ENCODE measurements around the gene QRFP.

DNA sequence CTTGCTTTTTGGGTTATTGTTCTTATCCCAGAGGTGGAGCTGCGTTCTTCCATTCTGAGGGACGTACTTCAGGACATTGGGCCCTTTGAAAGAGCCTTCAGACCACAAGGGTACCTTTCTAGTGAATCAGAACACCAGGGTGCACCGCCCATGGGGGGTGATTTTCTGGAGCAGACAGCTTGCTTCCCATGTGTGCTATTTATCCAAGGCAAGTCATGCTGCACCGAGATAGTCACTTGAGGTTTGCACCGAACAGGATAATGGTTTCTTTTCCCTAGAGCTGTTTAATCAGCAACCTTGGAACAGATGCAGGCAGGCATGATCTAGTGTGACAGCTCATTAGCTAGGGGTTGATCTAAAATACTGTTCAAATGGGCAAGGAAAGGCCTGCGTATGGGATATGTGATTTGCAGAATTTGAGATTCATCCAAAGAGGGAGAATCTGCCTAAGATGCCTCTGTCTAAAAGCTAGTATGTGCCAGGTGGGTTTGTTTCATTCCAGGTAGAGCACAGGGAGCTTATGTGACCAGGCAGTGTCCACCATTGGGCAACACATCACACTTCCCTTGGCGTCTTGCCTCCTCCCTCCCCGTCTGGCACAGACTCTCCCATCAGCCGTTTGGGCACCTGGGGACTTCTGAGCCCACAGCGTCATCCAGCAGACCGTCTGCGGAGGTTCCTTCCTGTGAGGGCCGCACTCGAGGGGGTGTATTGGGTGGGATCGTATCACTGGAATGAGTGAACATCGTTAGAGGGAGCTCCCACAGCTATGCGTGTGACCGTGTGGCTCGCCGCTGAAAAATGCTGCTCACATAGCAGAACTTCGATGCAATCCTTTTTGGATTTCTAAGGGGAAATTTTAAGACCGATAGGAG is 38.5 kb downstream of the QRFP start:
- TF ChIP-seq, protein P1, sequence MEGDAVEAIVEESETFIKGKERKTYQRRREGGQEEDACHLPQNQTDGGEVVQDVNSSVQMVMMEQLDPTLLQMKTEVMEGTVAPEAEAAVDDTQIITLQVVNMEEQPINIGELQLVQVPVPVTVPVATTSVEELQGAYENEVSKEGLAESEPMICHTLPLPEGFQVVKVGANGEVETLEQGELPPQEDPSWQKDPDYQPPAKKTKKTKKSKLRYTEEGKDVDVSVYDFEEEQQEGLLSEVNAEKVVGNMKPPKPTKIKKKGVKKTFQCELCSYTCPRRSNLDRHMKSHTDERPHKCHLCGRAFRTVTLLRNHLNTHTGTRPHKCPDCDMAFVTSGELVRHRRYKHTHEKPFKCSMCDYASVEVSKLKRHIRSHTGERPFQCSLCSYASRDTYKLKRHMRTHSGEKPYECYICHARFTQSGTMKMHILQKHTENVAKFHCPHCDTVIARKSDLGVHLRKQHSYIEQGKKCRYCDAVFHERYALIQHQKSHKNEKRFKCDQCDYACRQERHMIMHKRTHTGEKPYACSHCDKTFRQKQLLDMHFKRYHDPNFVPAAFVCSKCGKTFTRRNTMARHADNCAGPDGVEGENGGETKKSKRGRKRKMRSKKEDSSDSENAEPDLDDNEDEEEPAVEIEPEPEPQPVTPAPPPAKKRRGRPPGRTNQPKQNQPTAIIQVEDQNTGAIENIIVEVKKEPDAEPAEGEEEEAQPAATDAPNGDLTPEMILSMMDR (IDR thresholded peaks at IDR 0.05), result no peak
- no peak for TF ChIP-seq POLR2A (IDR thresholded peaks at IDR 0.05)
